H1 (cell line): Measurements from ENCODE around the gene SCNN1A. TPM values are rescaled to one million over a fixed set of nuclear protein-coding genes. Genes with fewer than 3 reads are reported as not detected.
A peak's percentile ranks its signal among the peaks of the same experiment; 100 is the strongest.

Source experiments
- CTCF ChIA-PET: fragments of 300-600 bp; sonication (Branson Sonifier 250); formaldehyde crosslinking; loops from one replicate; lab custom pipeline; 2021; ENCODE audit not compliant: partially characterized antibody; lab: Charles Lee
- POLR2A ChIA-PET: fragments of 300-600 bp; sonication (Branson Sonifier 250); formaldehyde crosslinking; loops from one replicate; lab custom pipeline; 2021; ENCODE audit warnings: inconsistent platforms; ENCODE audit not compliant: partially characterized antibody; lab: Charles Lee
- DNase-seq, 2 experiments: peaks; one replicate each; pipeline versions ENCODE4 v3.0.0 to v3.0.0-alpha.2; 2010 to 2022; ENCODE audit warnings: low spot score in 2 of 2, low read depth in 1 of 2, mixed read lengths in 1 of 2
- FAIRE-seq: peaks from 2 replicates; lab custom pipeline; 2011; peaks lifted over from hg19 to GRCh38; lab: Jason Lieb, UNC
- H2AFZ ChIP-seq: 2 replicates; pipeline ENCODE4 v1.8.1; 2012; ENCODE audit warnings: low read length, inconsistent platforms
- H2AK5ac ChIP-seq: 2 replicates; pipeline ENCODE4 v1.6.1; 2013; ENCODE audit warnings: low read depth, low read length
- H2BK120ac ChIP-seq: replicated peaks from 2 replicates; pipeline ENCODE3; 2013; ENCODE audit warnings: low read depth, low read length, inconsistent platforms
- H2BK12ac ChIP-seq: 2 replicates; pipeline ENCODE4 v1.6.1; 2013; ENCODE audit warnings: low read depth, low read length
- H2BK15ac ChIP-seq: 2 replicates; pipeline ENCODE4 v1.6.1; 2013; ENCODE audit warnings: low read length
- H2BK20ac ChIP-seq: 2 replicates; pipeline ENCODE4 v1.6.1; 2013; ENCODE audit warnings: low read length
- H2BK5ac ChIP-seq: 2 replicates; pipeline ENCODE4 v1.6.1; 2013; ENCODE audit warnings: low read depth, low read length
- H3K14ac ChIP-seq: 2 replicates; pipeline ENCODE4 v1.6.1; 2013; ENCODE audit warnings: inconsistent platforms; ENCODE audit not compliant: insufficient read length
- H3K18ac ChIP-seq: 2 replicates; pipeline ENCODE4 v1.6.1; 2013; ENCODE audit warnings: low read length; ENCODE audit errors: extremely low read depth
- H3K23ac ChIP-seq: 2 replicates; pipeline ENCODE4 v1.6.1; 2013; ENCODE audit warnings: inconsistent platforms; ENCODE audit not compliant: insufficient read length
- H3K23me2 ChIP-seq: 2 replicates; pipeline ENCODE4 v1.6.1; 2013; ENCODE audit warnings: low read depth, low read length
- H3K27ac ChIP-seq: 2 replicates; pipeline ENCODE4 v1.6.1; 2011; ENCODE audit warnings: low read depth, low read length, inconsistent platforms
- H3K27me3 ChIP-seq, 4 experiments: replicated peaks in 1 of 4; 1 replicate in 1 of 4; 2 replicates in 3 of 4; pipeline versions ENCODE4 v1.6.1 to v1.8.1; 2011 to 2013; ENCODE audit warnings: low read length in 3 of 4, mild to moderate bottlenecking in 3 of 4, inconsistent platforms in 2 of 4, mixed read lengths in 2 of 4, moderate library complexity in 1 of 4; ENCODE audit not compliant: control insufficient read depth in 3 of 4, insufficient read depth in 3 of 4; ENCODE audit errors: extremely low read depth in 1 of 4
- H3K36me3 ChIP-seq, 4 experiments: 2 replicates each; pipeline versions ENCODE4 v1.6.1 to v1.8.1; 2011 to 2013; ENCODE audit warnings: mild to moderate bottlenecking in 4 of 4, low read length in 3 of 4, moderate library complexity in 2 of 4, control low read depth in 1 of 4, inconsistent platforms in 1 of 4; ENCODE audit not compliant: insufficient read depth in 4 of 4, control insufficient read depth in 2 of 4
- H3K4ac ChIP-seq: replicated peaks from 2 replicates; pipeline ENCODE3; 2013; ENCODE audit warnings: low read length, low read depth, mixed read lengths, inconsistent platforms; ENCODE audit not compliant: insufficient read length
- H3K4me1 ChIP-seq, 4 experiments: replicated peaks in 1 of 4; 1 replicate in 1 of 4; 2 replicates in 3 of 4; pipeline versions ENCODE4 v1.6.1 to v1.8.1; 2011 to 2013; ENCODE audit warnings: low read length in 3 of 4, inconsistent platforms in 2 of 4, mixed read lengths in 1 of 4; ENCODE audit not compliant: insufficient read depth in 4 of 4, control insufficient read depth in 3 of 4
- H3K4me2 ChIP-seq, 2 experiments: 2 replicates each; pipeline versions ENCODE4 v1.6.1 to v1.8.1; 2011 to 2013; ENCODE audit warnings: low read depth in 2 of 2, low read length in 2 of 2, control low read depth in 1 of 2, inconsistent platforms in 1 of 2, mild to moderate bottlenecking in 1 of 2; ENCODE audit not compliant: insufficient read depth in 1 of 2
- H3K4me3 ChIP-seq, 4 experiments: fragments of 200-600, 300-600 bp in 1 of 4; sonication (generic), shearing (Covaris generic), sonication (Bioruptor Twin) in 1 of 4; 2 replicates each; pipeline versions ENCODE4 v1.5.1 to v1.8.1; 2011 to 2016; ENCODE audit warnings: low read length in 4 of 4, low read depth in 3 of 4, control low read depth in 2 of 4, inconsistent platforms in 2 of 4, mild to moderate bottlenecking in 2 of 4, mixed read lengths in 1 of 4, moderate library complexity in 1 of 4; ENCODE audit not compliant: insufficient read depth in 2 of 4; ENCODE audit errors: extremely low read depth in 1 of 4
- H3K56ac ChIP-seq: replicated peaks from 2 replicates; pipeline ENCODE3; 2013; ENCODE audit warnings: low read depth, mild to moderate bottlenecking, mixed read lengths, low read length, inconsistent platforms; ENCODE audit not compliant: insufficient read length
- H3K79me1 ChIP-seq: 2 replicates; pipeline ENCODE4 v1.6.1; 2013; ENCODE audit warnings: low read depth, low read length, control low read depth
- H3K79me2 ChIP-seq, 2 experiments: 2 replicates each; pipeline versions ENCODE4 v1.6.1 to v1.8.1; 2012 to 2013; ENCODE audit warnings: low read length in 2 of 2, mild to moderate bottlenecking in 2 of 2, inconsistent platforms in 1 of 2; ENCODE audit not compliant: insufficient read depth in 2 of 2, control insufficient read depth in 1 of 2
- H3K9ac ChIP-seq, 4 experiments: replicated peaks in 1 of 4; 1 replicate in 1 of 4; 2 replicates in 3 of 4; pipeline versions ENCODE4 v1.6.1 to v1.8.1; 2011 to 2013; ENCODE audit warnings: low read depth in 3 of 4, low read length in 3 of 4, control low read depth in 2 of 4, mild to moderate bottlenecking in 2 of 4, moderate library complexity in 2 of 4, inconsistent platforms in 1 of 4; ENCODE audit errors: extremely low read depth in 1 of 4
- H3K9me3 ChIP-seq, 2 experiments: 2 replicates each; pipeline versions ENCODE4 v1.6.1 to v1.8.1; 2012 to 2013; ENCODE audit warnings: mild to moderate bottlenecking in 2 of 2, moderate library complexity in 2 of 2, control low read depth in 1 of 2, inconsistent platforms in 1 of 2, low read depth in 1 of 2, low read length in 1 of 2, mixed read lengths in 1 of 2; ENCODE audit not compliant: insufficient read depth in 2 of 2
- H4K20me1 ChIP-seq, 2 experiments: replicated peaks in 1 of 2; 2 replicates each; pipeline versions ENCODE3 to v1.8.1; 2011 to 2013; ENCODE audit warnings: inconsistent platforms in 2 of 2, low read length in 2 of 2, mild to moderate bottlenecking in 1 of 2; ENCODE audit not compliant: insufficient read depth in 2 of 2, control insufficient read depth in 1 of 2
- H4K5ac ChIP-seq: 2 replicates; pipeline ENCODE4 v1.6.1; 2013; ENCODE audit warnings: low read length, low read depth, mixed read lengths, inconsistent platforms; ENCODE audit not compliant: insufficient read length
- H4K8ac ChIP-seq: 2 replicates; pipeline ENCODE4 v1.8.0; 2013; ENCODE audit warnings: mild to moderate bottlenecking, moderate library complexity, low read length, inconsistent platforms; ENCODE audit not compliant: insufficient read depth; ENCODE audit errors: extremely low read depth
- H4K91ac ChIP-seq: replicated peaks from 2 replicates; pipeline ENCODE3; 2013; ENCODE audit warnings: low read length, mixed read lengths, inconsistent platforms; ENCODE audit not compliant: insufficient read length
- TCF12 ChIP-seq: IDR thresholded peaks from 2 replicates; pipeline ENCODE4 v1.6.1; 2011; ENCODE audit warnings: low read depth, mild to moderate bottlenecking, low read length
- WGBS, 2 experiments: shearing (Covaris generic) in 1 of 2; methylation state at CpG; one replicate each; pipeline versions ENCODE4 v1.1.6 to v1.1.7; 2013 to 2015; ENCODE audit warnings: low lambda C conversion rate in 2 of 2, mixed read lengths in 2 of 2, inconsistent platforms in 1 of 2, low coverage in 1 of 2, missing lambda C conversion rate in 1 of 2; ENCODE audit not compliant: insufficient replicate concordance in 2 of 2, insufficient coverage in 1 of 2, insufficient read length in 1 of 2; ENCODE audit errors: extremely low coverage in 1 of 2, missing lambda C conversion rate in 1 of 2; 5-methylcytosine and 5-hydroxymethylcytosine counted together
- polyA plus RNA-seq, 7 experiments: library from polyadenylated mRNA; depleted of rRNA in 3 of 7; stranded (reverse) in 5 of 7; unstranded in 2 of 7; fragments of >200 nt in 5 of 7; fragments of 200-250 nt in 2 of 7; gene quantifications; 1 replicate in 5 of 7; 2 replicates in 1 of 7; 4 replicates in 1 of 7; pipeline versions ENCODE4 v1.2.1 to v1.2.3, GENCODE V29; 2011 to 2013; ENCODE audit warnings: missing spikeins in 2 of 7, mixed read lengths in 2 of 7
- total RNA-seq: library from RNA; stranded (reverse); fragmentation: NEBNext Ultra II Directional; extraction: Animal tissue kit (Norgen Biotek cat#: 25700); gene quantifications from 2 replicates; pipeline ENCODE4 v1.2.1, GENCODE V29; 2021

The SCNN1A gene
- total and polyA plus RNA-seq, 2 of the 8 experiments (the other 6 are each of a cell fraction or from before 2014, with no cell fraction given), result 85.5 to 156 TPM

DNA sequence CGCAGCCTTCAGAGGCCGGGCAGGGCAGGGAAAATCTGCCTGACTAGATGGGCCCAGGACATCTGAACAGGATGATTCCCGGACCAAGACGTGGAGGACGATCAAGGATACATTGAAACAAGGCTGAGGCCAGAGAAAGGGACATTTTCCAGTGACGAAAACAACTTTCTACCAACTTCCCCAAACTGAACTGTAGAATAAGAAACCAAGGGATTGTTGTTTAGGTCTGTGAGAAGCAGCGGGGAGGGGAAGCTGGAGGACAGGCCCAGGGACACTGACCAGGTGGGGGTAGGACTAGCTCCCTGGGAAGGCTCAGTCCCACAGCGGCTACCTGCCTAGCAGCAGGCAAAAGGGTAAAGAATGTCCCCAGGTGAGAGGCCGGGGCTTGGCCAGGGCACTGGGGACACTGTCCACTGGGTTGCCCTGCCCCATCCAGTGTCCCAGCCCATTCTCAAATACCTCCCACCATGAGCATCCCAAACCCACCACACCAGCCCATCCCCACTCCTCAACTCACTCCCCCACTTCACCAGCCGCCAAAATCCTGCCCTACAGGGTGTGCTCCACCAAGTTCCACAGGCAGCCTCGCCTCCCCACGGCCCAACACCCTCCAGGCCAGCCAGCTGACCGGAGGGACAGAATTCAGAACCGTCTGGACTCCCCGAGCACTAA lies 34.5 kb downstream of the SCNN1A start:
- H2BK120ac ChIP-seq, result no peak overlapping the region
- FAIRE-seq, result no peak
- H3K27ac ChIP-seq, result peak overlapping the region; percentile 24; the same call in 1 of the 2 replicates
- WGBS, 2 experiments, result 12% methylated on average over 15 of the region's 15 CpGs; no CpG with 5 or more reads in 1 of the 2 experiments
- ChIA-PET CTCF (interaction anchor here (1.2 to 11.4 kb wide), 7 partner anchors 11 to 157 kb away, joined by 3 to 109 read pairs (median 9); no protein-coding TSS in a partner anchor), POLR2A (interaction anchor here (0.6 to 17.5 kb wide), 10 partner anchors 1 to 1696 kb away, joined by 3 to 286 read pairs (median 15); partner anchors contain the start of genes GAPDH, SCNN1A and TNFRSF1A)
- H3K4me2 ChIP-seq, result peak overlapping the region; percentile 87 to 88
- peak overlapping the region; percentile 54 to 89 (median 82) for H3K4me3 ChIP-seq
- H3K79me2 ChIP-seq, result peaks cover 10 to 53% of the 10 kb centered on the region in 2 experiments
- peak overlapping the region; percentile 96; the same call in 1 of the 2 replicates for H2BK5ac ChIP-seq
- peak overlapping the region; percentile 82; the same call in 1 of the 2 replicates for H2BK15ac ChIP-seq
- H2AK5ac ChIP-seq, result no peak overlapping the region
- H3K18ac ChIP-seq, result peak overlapping the region; percentile 92; the same call in 1 of the 2 replicates
- no peak overlapping the region for H4K8ac ChIP-seq
- peak overlapping the region; percentile 50 to 69 (median 62) for H3K9ac ChIP-seq
- no peak for DNase-seq
- H3K4me1 ChIP-seq, result peaks cover 22 to 52% (median 32%) of the 10 kb centered on the region in 4 experiments
- H3K14ac ChIP-seq, result no peak overlapping the region
- no peaks in the 10 kb centered on the region for H3K9me3 ChIP-seq
- H3K56ac ChIP-seq, result no peak overlapping the region
- H4K20me1 ChIP-seq, result peaks cover 0 to 4% of the 10 kb centered on the region in 2 experiments
- H3K23me2 ChIP-seq, result peaks cover 22% of the 10 kb centered on the region
- no peak overlapping the region for H2AFZ ChIP-seq
- no peaks in the 10 kb centered on the region for H3K36me3 ChIP-seq
- no peak overlapping the region for H2BK20ac ChIP-seq
- H3K27me3 ChIP-seq, result no peaks in the 10 kb centered on the region
- peaks cover 6% of the 10 kb centered on the region for H3K79me1 ChIP-seq
- no peak for TF ChIP-seq TCF12
- peak overlapping the region; percentile 85; the same call in 1 of the 2 replicates for H2BK12ac ChIP-seq
- H4K5ac ChIP-seq, result no peak overlapping the region
- no peak overlapping the region for H3K4ac ChIP-seq
- H4K91ac ChIP-seq, result no peak overlapping the region
- H3K23ac ChIP-seq, result no peak overlapping the region
